Transverse colon (tissue), 3 donors: ENCODE results near the gene POLDIP3.
"Not testable (repeated sequence)": the region's sequence is repeated elsewhere in the genome, so short reads cannot be mapped to it uniquely, and the experiment has no call there.

ENCODE experiments used
- CTCF ChIP-seq, 5 experiments: fragments of 200-600 bp in 3 of 5; fragments of 450-650 bp in 2 of 5; sonication (generic) in 3 of 5; IDR thresholded peaks; 1 replicate in 2 of 5; 2 replicates in 3 of 5; pipeline ENCODE4 v1.5.1; 2016 to 2017; ENCODE audit warnings: antibody characterized with exemption in 5 of 5, inconsistent platforms in 3 of 5, mild to moderate bottlenecking in 2 of 5, moderate library complexity in 1 of 5
- POLR2A ChIP-seq: fragments of 450-650 bp; IDR thresholded peaks from one replicate; pipeline ENCODE4 v1.6.1; 2016; ENCODE audit warnings: antibody characterized with exemption, mild to moderate bottlenecking, moderate library complexity

GRCh38 chr22:42537199-42537831 lies 77.4 kb downstream of the POLDIP3 start:
- TF ChIP-seq CTCF (IDR thresholded peaks at IDR 0.05); POLR2A: not testable (repeated sequence)
